H9 (cell line): ENCODE measurements around the gene ZNRF1. TPM values are rescaled to one million over a fixed set of nuclear protein-coding genes. Genes with fewer than 3 reads are reported as not detected.

Experiments
- DNase-seq: peaks from one replicate; pipeline ENCODE4 v3.0.0-alpha.2; 2017
- H2AFZ ChIP-seq: one replicate; pipeline ENCODE4 v1.6.1; 2013; ENCODE audit warnings: mild to moderate bottlenecking, low read length, control low read depth, moderate library complexity
- H2AK5ac ChIP-seq: 2 replicates; pipeline ENCODE4 v1.6.1; 2013; ENCODE audit warnings: low read length, control low read depth, mixed read lengths; ENCODE audit not compliant: insufficient read length
- H2BK120ac ChIP-seq: one replicate; pipeline ENCODE4 v1.6.1; 2013; ENCODE audit warnings: low read depth, mild to moderate bottlenecking, low read length, control low read depth, inconsistent platforms; ENCODE audit not compliant: poor library complexity, severe bottlenecking
- H2BK12ac ChIP-seq: 2 replicates; pipeline ENCODE4 v1.6.1; 2013; ENCODE audit warnings: low read length, control low read depth, mixed read lengths, low read depth; ENCODE audit not compliant: insufficient read length
- H2BK15ac ChIP-seq: 2 replicates; pipeline ENCODE4 v1.6.1; 2013; ENCODE audit warnings: low read depth, low read length, control low read depth
- H2BK20ac ChIP-seq: one replicate; pipeline ENCODE4 v1.6.1; 2013; ENCODE audit warnings: low read depth, mild to moderate bottlenecking, low read length, control low read depth, inconsistent platforms; ENCODE audit not compliant: poor library complexity, severe bottlenecking
- H2BK5ac ChIP-seq: 2 replicates; pipeline ENCODE4 v1.6.1; 2013; ENCODE audit warnings: low read length, control low read depth, mixed read lengths; ENCODE audit not compliant: insufficient read length
- H3K14ac ChIP-seq: 2 replicates; pipeline ENCODE4 v1.6.1; 2013; ENCODE audit warnings: low read length, control low read depth; ENCODE audit not compliant: insufficient read depth
- H3K18ac ChIP-seq: 2 replicates; pipeline ENCODE4 v1.6.1; 2013; ENCODE audit warnings: low read depth, mild to moderate bottlenecking, mixed read lengths, low read length, control low read depth; ENCODE audit not compliant: insufficient read length
- H3K23ac ChIP-seq: 2 replicates; pipeline ENCODE4 v1.6.1; 2013; ENCODE audit warnings: low read length, control low read depth, mixed read lengths, low read depth; ENCODE audit not compliant: insufficient read length
- H3K23me2 ChIP-seq: 2 replicates; pipeline ENCODE4 v1.6.1; 2013; ENCODE audit warnings: low read depth, mild to moderate bottlenecking, mixed read lengths, low read length, control low read depth; ENCODE audit not compliant: insufficient read length, poor library complexity, severe bottlenecking
- H3K27ac ChIP-seq: 2 replicates; pipeline ENCODE4 v1.5.1; 2013; ENCODE audit warnings: low read length, control low read depth, mixed read lengths, low read depth; ENCODE audit not compliant: insufficient read length
- H3K27me3 ChIP-seq: 2 replicates; pipeline ENCODE4 v1.6.1; 2013; ENCODE audit warnings: low read length, control low read depth, inconsistent platforms; ENCODE audit not compliant: insufficient read depth
- H3K4ac ChIP-seq: 2 replicates; pipeline ENCODE4 v1.6.1; 2013; ENCODE audit warnings: low read depth, mild to moderate bottlenecking, control low read depth, inconsistent platforms, low read length, moderate library complexity
- H3K4me1 ChIP-seq: 2 replicates; pipeline ENCODE4 v1.6.1; 2013; ENCODE audit warnings: low read length, control low read depth, inconsistent platforms; ENCODE audit not compliant: insufficient read depth
- H3K4me2 ChIP-seq: 2 replicates; pipeline ENCODE4 v1.6.1; 2013; ENCODE audit warnings: low read length, control low read depth, mixed read lengths; ENCODE audit not compliant: insufficient read length, insufficient read depth
- H3K56ac ChIP-seq: 2 replicates; pipeline ENCODE4 v1.6.1; 2013; ENCODE audit warnings: low read depth, mild to moderate bottlenecking, mixed read lengths, low read length, control low read depth; ENCODE audit not compliant: insufficient read length
- H3K79me1 ChIP-seq: 2 replicates; pipeline ENCODE4 v1.6.1; 2013; ENCODE audit warnings: low read depth, mild to moderate bottlenecking, moderate library complexity, low read length, control low read depth, inconsistent platforms; ENCODE audit not compliant: insufficient read depth, poor library complexity, severe bottlenecking
- H3K79me2 ChIP-seq: 2 replicates; pipeline ENCODE4 v1.6.1; 2013; ENCODE audit warnings: low read length, control low read depth, inconsistent platforms; ENCODE audit not compliant: insufficient read depth
- H3K9ac ChIP-seq: 2 replicates; pipeline ENCODE4 v1.6.1; 2013; ENCODE audit warnings: low read length, control low read depth, mixed read lengths; ENCODE audit not compliant: insufficient read length; ENCODE audit errors: extremely low read depth
- H3K9me3 ChIP-seq: one replicate; pipeline ENCODE4 v1.6.1; 2013; ENCODE audit warnings: low read depth, low read length, inconsistent platforms; ENCODE audit not compliant: control insufficient read depth
- H3T11ph ChIP-seq: one replicate; pipeline ENCODE4 v1.6.1; 2013; ENCODE audit warnings: mild to moderate bottlenecking, low read length, control low read depth, inconsistent platforms
- H4K20me1 ChIP-seq: one replicate; pipeline ENCODE4 v1.6.1; 2013; ENCODE audit not compliant: control insufficient read depth, insufficient read length, insufficient read depth
- H4K5ac ChIP-seq: 2 replicates; pipeline ENCODE4 v1.6.1; 2013; ENCODE audit warnings: low read depth, mild to moderate bottlenecking, mixed read lengths, low read length, control low read depth; ENCODE audit not compliant: insufficient read length
- H4K8ac ChIP-seq: replicated peaks from 2 replicates; pipeline ENCODE4 v1.6.1; 2013; ENCODE audit warnings: low read length, control low read depth, mixed read lengths, low read depth; ENCODE audit not compliant: insufficient read length
- H4K91ac ChIP-seq: 2 replicates; pipeline ENCODE4 v1.6.1; 2013; ENCODE audit warnings: low read depth, mild to moderate bottlenecking, moderate library complexity, mixed read lengths, low read length, control low read depth; ENCODE audit not compliant: insufficient read length
- H3K27ac Mint-ChIP-seq, 3 experiments: 2 replicates in 2 of 3; 3 replicates in 1 of 3; pipeline ENCODE4 v1.8.0; 2020 to 2021; ENCODE audit warnings: mixed read lengths in 3 of 3, mild to moderate bottlenecking in 1 of 3, moderate library complexity in 1 of 3
- H3K27me3 Mint-ChIP-seq: 2 replicates; pipeline ENCODE4 v1.8.0; 2021; ENCODE audit warnings: low read depth, mild to moderate bottlenecking, moderate library complexity, mixed read lengths
- H3K36me3 Mint-ChIP-seq, 3 experiments: 2 replicates in 2 of 3; 3 replicates in 1 of 3; pipeline ENCODE4 v1.8.0; 2020 to 2021; ENCODE audit warnings: low read depth in 3 of 3, mixed read lengths in 3 of 3; ENCODE audit not compliant: insufficient read depth in 1 of 3
- H3K4me1 Mint-ChIP-seq, 2 experiments: 2 replicates each; pipeline ENCODE4 v1.8.0; 2020; ENCODE audit warnings: mixed read lengths in 2 of 2
- H3K4me3 Mint-ChIP-seq, 2 experiments: 2 replicates in 1 of 2; 3 replicates in 1 of 2; pipeline ENCODE4 v1.8.0; 2020 to 2021; ENCODE audit warnings: mild to moderate bottlenecking in 2 of 2, mixed read lengths in 2 of 2, moderate library complexity in 1 of 2
- H3K9me3 Mint-ChIP-seq, 2 experiments: 2 replicates in 1 of 2; 3 replicates in 1 of 2; pipeline ENCODE4 v1.8.0; 2020; ENCODE audit warnings: mild to moderate bottlenecking in 2 of 2, mixed read lengths in 2 of 2, moderate library complexity in 1 of 2
- WGBS: extraction: QIAGEN DNeasy Blood & Tissue Kit; methylation state at CpG from one replicate; pipeline ENCODE4 v1.1.7; 2013; ENCODE audit warnings: missing lambda C conversion rate, low lambda C conversion rate, mixed read lengths; ENCODE audit not compliant: insufficient read length; ENCODE audit errors: extremely low coverage; 5-methylcytosine and 5-hydroxymethylcytosine counted together
- total RNA-seq: library from RNA; stranded (reverse); gene quantifications from 2 replicates; pipeline ENCODE4 v1.2.1, GENCODE V29; 2021
- TF ChIP-seq, protein P1 (sequence below): fragments of 200-600 bp; sonication (generic); conservative IDR thresholded peaks from 3 replicates; pipeline ENCODE4 v1.8.0; 2021; ENCODE audit warnings: antibody characterized with exemption, mild to moderate bottlenecking

Gene ZNRF1
- total RNA-seq, 1 experiment from 2014 or later = 49.6 TPM

DNA sequence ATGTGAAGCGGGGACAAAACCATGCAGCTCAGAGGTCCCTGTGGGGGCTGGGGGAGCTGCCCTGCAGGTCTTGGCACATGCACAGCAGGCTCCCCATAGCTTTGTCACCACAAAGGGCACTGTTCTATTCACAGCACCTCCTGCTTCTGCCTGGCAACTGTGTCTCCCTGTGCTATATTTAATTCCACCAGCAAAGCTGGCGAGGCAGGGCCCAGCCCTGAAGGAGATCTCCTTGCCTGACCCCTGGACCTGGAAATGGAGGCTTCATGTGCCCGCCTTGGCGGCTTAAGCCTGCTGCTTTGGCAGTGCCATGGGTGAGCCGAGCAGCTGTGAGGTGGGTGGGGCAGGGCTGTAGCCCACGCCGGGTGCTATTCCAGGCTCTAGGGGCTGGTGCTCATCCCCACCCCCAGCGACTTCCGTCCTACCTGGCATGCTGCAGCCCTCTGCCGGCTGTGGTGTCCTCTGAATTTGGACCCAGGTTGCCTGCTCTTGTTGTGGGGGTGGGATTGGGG lies 111.0 kb downstream of the ZNRF1 start:
- Histone ChIP-seq H2BK20ac (no peak overlapping the region), H2AFZ (no peak overlapping the region), H3K4me1 (peaks cover 6% of the 10 kb centered on the region; the same call in 1 of the 2 replicates), H4K91ac (no peak overlapping the region), H2BK15ac (no peak overlapping the region), H4K8ac (no peak overlapping the region), H3K9ac (no peak overlapping the region), H2AK5ac (no peak overlapping the region), H3K56ac (no peak overlapping the region), H3K23me2 (no peaks in the 10 kb centered on the region), H3K79me1 (no peaks in the 10 kb centered on the region), H3K23ac (no peak overlapping the region), H2BK5ac (no peak overlapping the region), H3T11ph (no peak overlapping the region), H3K27me3 (no peaks in the 10 kb centered on the region), H4K20me1 (no peaks in the 10 kb centered on the region), H4K5ac (no peak overlapping the region), H3K4ac (no peak overlapping the region), H2BK12ac (no peak overlapping the region), H3K79me2 (no peaks in the 10 kb centered on the region), H3K4me2 (no peak overlapping the region), H3K9me3 (no peaks in the 10 kb centered on the region), H3K14ac (no peak overlapping the region), H3K18ac (no peak overlapping the region), H2BK120ac (no peak overlapping the region), H3K27ac (no peak overlapping the region)
- Mint-ChIP-seq H3K27me3 (peaks cover 4% of the 10 kb centered on the region; the same call in 1 of the 2 replicates), H3K9me3 (no peaks in the 10 kb centered on the region), H3K27ac (peak overlapping the region; percentile 17 to 62 (median 50); a peak in 4 of 7 replicates), H3K36me3 (peaks cover 0 to 19% (median 14%) of the 10 kb centered on the region in 3 experiments; a peak in 5 of 7 replicates), H3K4me3 (no peak overlapping the region; a peak in 1 of 5 replicates), H3K4me1 (peaks cover 42 to 56% of the 10 kb centered on the region in 2 experiments)
- no CpG with 5 or more reads among the region's 10 CpGs for WGBS
- TF ChIP-seq, protein P1, sequence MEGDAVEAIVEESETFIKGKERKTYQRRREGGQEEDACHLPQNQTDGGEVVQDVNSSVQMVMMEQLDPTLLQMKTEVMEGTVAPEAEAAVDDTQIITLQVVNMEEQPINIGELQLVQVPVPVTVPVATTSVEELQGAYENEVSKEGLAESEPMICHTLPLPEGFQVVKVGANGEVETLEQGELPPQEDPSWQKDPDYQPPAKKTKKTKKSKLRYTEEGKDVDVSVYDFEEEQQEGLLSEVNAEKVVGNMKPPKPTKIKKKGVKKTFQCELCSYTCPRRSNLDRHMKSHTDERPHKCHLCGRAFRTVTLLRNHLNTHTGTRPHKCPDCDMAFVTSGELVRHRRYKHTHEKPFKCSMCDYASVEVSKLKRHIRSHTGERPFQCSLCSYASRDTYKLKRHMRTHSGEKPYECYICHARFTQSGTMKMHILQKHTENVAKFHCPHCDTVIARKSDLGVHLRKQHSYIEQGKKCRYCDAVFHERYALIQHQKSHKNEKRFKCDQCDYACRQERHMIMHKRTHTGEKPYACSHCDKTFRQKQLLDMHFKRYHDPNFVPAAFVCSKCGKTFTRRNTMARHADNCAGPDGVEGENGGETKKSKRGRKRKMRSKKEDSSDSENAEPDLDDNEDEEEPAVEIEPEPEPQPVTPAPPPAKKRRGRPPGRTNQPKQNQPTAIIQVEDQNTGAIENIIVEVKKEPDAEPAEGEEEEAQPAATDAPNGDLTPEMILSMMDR = no peak
- peak; percentile 36 for DNase-seq
